ENCODE results near the gene BRD3OS.

DNA sequence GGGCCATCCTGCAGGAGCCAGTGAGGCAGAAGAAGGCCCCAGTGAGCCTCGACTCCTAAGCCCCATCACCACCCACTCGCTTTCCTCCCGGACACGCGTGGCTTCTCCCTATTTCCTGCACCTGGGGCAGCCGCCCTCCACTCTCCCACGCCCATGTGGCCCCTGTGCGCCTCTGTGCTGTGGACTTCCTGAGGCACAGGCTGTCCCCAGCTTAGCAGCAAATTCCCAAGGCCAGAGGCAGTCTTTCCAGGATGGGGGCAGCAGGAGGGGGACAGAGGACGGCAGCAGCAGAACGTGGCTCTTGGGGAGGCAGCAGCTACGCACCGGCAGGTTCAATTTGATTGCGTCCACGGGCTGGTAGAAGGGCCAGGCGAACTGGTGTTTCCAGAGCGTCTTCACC lies 27.7 kb downstream of the BRD3OS start:
- TF ChIP-seq, protein P1, sequence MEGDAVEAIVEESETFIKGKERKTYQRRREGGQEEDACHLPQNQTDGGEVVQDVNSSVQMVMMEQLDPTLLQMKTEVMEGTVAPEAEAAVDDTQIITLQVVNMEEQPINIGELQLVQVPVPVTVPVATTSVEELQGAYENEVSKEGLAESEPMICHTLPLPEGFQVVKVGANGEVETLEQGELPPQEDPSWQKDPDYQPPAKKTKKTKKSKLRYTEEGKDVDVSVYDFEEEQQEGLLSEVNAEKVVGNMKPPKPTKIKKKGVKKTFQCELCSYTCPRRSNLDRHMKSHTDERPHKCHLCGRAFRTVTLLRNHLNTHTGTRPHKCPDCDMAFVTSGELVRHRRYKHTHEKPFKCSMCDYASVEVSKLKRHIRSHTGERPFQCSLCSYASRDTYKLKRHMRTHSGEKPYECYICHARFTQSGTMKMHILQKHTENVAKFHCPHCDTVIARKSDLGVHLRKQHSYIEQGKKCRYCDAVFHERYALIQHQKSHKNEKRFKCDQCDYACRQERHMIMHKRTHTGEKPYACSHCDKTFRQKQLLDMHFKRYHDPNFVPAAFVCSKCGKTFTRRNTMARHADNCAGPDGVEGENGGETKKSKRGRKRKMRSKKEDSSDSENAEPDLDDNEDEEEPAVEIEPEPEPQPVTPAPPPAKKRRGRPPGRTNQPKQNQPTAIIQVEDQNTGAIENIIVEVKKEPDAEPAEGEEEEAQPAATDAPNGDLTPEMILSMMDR (IDR thresholded peaks at IDR 0.05) = no peak
- TF ChIP-seq POLR2A (IDR thresholded peaks at IDR 0.05) (no peak), POLR2AphosphoS5 (IDR thresholded peaks at IDR 0.05) (no peak)
